Muscle of arm (tissue), 12 donors: ENCODE results near the gene TRIM44. TPM values are rescaled to one million over a fixed set of nuclear protein-coding genes. Genes with fewer than 3 reads are reported as not detected.
"Not testable (repeated sequence)": the region's sequence is repeated elsewhere in the genome, so short reads cannot be mapped to it uniquely, and the experiment has no call there.

Source experiments
- DNase-seq: peaks from one replicate; pipeline ENCODE4 v3.0.0-alpha.2; 2013
- polyA plus RNA-seq, 12 donors: library from polyadenylated mRNA; unstranded; fragments of 120-200 nt; gene quantifications; one replicate each; pipeline ENCODE4 v1.2.1, GENCODE V29; 2013; ENCODE audit not compliant: insufficient read length in 12 of 12

The TRIM44 gene
- polyA plus RNA-seq, 12 donors: 38.8 to 53.2 (median 49.3) TPM

DNA sequence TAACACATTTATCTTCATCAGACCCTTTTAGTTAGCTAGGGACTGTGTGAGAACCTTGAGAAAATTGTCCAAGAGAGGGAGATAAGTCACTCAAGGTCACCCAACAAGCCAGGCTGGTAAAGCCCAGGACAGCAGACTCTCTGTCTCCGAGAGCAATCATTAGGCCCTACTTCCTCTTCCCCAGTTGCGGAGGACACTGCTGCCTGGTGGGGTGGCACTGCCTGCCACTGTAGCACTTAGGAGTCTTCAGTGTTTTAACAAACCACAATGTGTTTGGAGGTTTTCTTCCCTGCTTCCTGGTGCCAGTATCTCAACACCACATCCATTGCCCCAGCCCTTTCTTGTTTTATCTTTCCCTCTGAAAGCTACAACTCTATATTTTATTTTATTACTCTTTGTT lies 149.2 kb downstream of the TRIM44 start:
- DNase-seq: no peak

DNA sequence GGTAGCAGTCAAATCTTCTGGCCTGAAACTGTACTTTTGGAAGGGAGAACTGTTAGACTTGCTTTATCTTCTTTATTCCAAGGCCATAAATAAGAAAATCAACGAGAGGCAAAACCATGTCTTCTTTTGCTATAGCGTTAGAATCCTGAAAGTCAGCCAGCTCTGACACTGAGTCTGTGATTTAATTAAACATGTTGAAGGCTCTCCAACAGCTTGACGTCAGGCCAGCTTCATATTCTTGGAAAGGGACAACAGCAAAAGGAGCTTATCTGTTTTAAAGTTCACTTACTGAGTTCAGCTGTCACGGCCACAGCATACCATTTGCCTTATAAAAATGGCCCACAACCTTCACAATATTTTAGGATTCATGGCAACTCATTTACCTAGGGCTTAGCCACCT lies 150.3 kb downstream of the TRIM44 start:
- peak; percentile 45 for DNase-seq

DNA sequence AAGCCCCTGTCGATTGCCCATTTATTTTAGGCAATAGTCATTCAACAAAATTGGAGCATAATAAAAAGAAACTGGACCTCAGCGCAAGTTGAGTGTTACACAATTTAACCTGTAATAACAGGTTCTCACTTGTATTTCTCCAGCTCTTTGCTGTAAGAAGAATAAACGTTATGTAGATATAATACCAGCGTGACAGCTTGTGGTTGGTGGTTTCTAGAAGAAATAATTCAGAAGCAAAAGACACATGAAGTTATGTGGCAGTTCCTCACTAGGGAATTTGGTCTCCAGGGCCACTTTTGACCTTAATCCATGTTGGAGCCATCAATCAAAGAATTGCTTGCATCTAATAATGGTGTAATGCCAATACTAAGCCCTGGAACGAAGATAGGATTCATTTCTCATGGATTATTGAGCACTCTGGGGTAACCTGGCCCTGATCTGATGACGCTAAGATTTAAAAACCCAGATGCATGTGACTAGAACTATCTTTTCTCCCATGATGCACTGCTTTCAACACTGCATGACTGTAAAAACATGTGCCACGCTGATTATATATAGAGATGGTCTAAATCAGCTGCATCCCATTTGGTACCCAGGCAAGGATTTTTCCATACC lies 151.6 kb downstream of the TRIM44 start:
- DNase-seq: no peak

DNA sequence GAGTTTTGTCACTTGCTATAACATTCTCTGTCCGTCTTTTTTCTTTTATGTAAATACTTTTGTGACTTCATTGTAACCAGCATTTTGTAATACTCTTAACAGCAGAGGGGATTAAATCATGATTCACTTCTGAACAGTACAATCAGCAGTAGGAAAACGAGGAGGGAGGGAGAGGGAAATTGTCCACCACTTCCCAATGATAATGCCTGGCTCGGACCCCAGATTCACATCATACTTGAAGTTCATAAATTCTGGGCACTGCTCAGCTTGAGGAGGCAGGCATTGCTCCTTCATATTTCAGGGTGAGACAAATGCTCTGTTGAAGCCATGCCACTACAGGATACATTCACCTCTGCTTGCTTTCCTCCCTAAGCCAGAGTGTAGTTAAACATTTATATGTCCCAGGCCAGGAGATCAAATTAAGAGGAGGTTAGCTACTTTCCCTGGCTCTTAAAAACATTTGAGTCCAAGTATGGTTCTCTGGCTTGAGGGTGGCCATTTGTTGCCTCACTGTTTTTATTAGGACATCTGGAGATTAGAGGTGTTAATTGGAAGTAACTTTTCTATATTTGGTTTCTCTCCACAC lies 152.2 kb downstream of the TRIM44 start:
- DNase-seq: peak; percentile 43

DNA sequence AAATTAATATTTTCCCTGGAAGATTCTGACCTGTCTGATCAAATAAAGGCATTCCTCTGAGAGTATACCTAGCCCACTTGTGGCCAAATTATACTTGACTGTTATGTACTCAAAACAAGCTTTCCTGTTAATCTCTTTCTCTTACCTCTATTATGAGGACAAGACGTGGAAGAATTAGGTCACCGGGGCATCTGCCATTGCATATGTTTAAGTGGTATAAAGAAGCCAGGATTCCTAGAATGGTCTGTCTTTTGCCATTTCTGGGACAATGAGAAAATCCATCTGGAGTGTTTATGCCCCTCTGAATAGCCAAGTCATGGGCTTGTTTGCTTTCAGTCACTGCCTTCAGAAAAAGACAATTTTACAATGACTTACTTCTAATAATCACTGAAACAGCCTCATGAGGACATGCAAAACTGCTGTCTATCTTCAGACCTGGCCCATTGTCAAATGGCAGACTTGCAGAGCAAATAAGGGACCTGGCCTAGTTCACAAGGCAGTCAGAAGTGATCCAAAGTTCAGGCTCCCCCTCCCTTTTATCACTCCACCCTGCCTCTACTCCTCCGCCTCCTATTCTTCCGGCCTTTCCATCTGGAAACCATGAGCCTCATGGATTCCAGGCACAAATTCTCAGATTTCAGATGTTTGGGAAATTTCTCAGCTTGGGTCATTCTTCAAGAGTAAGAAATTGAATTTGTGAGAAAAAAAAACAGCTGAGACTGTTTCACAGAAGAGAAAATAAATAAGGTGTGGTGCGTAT lies 153.2 kb downstream of the TRIM44 start:
- peak; percentile 91 for DNase-seq

DNA sequence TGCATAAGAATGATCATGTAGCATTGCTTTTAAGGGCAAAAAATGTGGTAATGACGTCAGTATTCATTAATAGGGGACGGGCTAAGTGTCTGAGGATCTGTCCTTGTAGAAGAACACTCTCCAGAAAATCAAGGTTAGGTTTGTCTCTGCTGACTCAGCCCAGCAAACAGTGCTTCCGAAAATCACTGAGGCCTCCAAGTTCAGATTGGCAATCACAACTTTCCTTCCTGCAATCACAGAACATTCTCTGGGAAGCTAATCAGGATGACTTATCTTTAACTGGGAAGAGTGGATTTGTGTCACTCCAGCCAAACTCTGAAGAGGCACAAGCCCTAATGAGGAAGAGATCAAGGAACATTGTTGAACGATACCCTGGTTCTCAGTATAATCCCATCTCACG lies 158.0 kb downstream of the TRIM44 start:
- no peak for DNase-seq

DNA sequence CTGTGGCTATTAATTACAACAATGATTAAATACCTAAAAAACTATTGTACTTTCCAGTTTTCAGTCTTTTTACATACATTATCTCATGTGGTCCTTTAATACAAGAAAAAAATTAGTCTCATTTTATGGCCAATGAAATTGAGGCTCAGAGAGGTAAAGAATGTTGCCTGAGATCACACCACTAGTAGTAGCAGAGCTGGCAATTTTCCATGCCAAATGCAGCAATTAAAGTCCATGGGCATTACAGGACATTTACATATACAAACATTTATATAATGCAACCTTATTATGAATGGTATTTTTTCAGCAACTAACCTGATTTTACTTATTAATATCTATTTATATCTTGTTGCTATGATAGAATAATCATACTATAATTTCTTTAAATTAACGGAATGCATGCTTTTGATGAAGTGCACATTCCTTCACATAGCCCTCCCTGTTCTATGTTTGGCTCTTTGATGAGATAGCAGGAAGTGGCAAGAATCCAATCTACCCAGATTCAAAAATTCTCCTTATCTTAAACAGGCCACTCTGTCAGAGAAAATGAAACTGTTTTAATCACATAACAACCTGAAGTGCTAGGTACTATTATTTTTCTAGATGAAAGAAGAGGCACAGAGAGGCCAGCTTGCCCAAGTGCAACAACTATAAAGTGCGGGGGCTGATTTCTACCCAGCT lies 160.4 kb downstream of the TRIM44 start:
- DNase-seq: no peak

DNA sequence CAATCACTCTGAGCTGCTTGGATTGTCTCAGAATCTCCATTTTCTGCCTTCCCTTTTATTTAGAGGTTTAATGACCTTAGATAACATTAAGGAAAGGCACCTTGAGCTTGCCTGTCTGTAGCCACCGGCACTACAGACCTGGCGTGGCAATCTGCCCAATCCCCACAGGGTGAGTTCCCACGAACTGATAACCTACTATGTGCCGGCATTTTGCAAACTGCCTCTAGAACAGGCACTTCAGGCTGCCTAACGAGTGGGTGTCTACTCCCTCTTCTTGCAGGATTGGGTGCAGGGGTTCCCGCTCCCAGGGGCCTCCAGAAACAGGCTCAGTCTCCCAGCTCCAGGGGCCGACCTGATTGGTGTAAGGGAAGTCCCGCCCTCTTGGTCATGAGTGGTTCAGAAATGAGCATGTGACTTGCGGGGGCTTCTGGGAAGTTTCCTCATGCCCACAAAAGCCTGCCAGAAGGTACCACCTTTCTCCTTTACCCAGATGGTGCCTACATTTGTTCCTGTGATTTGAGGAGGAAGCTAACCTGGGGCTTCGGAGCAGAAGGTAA lies 161.2 kb downstream of the TRIM44 start:
- no peak for DNase-seq

DNA sequence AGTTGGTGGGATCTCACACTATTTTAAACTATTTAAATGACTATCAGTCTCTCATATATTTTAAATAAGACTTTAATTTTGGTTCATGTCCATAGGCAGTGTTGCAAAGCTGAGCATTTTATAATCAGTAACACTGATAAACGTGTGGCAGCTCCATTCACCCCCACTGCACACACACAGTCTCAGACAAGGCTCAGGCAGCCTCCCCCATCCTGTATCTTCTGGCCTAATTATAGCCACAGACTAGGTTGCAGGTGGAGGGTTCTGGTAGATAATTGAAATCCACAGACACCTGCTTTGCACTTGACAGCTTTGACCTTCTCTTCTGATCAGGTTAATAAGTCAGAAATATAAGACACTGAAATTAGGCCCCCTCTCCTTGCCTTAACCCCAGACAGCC lies 162.8 kb downstream of the TRIM44 start:
- no peak for DNase-seq

DNA sequence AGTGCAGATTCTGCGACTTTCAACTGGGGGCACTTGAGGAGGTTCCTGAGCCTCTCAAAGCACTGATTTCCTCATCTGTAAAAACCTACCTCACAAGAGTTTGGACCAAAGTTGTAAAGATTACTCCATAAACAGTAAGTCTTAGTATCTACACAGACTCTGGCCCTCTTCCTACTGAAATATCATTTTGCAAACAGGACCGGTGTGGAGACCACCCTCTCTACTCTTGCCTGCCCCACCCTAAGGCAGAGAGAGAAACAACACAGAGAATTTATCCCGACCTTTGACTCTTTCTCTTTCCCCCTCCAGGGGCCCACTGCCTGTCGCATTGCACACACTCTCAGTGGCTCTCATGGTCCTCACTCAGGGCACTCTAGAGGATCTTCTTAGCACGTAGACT lies 163.4 kb downstream of the TRIM44 start:
- DNase-seq: no peak

DNA sequence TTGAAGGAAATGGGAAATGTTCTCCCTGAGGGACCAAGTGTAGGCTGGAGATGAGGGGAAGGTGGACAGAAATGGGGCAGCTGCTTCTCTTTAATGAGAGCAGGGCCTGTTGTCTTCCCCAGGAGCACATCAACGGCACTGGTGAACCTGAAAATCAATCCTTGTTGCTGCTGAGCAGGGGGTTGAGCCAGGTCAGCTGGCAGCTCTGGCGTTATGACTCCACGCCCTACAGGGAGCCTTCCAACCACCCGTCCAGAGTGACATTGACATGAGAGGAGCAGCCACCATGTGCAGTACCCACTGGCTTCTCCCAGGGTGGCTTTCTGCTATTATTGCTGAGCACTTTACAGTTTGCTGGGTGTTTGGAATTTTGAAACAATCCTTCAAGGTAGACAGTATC lies 164.4 kb downstream of the TRIM44 start:
- DNase-seq: no peak

DNA sequence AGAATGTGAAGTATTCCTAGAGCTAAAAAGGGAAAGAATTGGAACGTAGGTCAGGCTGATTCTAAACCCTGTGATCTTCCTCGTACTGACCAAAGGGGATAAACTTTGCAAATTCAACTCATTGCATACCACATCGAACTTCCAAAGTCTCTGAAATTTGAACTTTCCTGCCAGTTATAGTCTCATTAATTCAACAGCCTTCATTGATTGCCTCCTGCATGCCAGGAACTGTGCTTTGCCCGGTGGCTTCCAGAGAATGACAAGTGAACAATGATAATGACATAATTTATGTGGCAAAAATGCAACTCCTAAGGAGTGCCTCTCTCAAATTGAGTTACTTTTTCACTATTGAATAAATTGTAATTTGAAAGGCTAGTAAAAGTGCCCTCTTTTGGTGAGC lies 173.6 kb downstream of the TRIM44 start:
- DNase-seq: no peak

DNA sequence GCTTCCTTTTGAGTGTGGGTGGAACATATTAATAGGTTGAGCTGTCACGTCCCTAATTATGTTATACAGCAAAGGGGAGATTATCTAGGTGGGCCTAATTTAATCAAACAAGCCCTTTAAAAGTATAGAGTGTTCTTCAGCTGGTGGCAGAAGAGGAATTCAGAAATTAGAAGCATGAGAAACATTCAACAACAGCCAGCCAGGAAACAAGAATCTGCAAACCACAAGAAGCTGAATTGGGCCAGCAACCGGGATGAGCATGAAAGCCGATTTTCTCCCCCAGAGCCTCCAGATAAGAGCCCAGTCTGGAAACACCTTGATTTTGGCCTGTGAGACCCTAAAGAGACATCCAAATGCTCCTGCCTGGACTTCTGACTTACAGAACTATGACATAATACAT lies 175.5 kb downstream of the TRIM44 start:
- DNase-seq: no peak

DNA sequence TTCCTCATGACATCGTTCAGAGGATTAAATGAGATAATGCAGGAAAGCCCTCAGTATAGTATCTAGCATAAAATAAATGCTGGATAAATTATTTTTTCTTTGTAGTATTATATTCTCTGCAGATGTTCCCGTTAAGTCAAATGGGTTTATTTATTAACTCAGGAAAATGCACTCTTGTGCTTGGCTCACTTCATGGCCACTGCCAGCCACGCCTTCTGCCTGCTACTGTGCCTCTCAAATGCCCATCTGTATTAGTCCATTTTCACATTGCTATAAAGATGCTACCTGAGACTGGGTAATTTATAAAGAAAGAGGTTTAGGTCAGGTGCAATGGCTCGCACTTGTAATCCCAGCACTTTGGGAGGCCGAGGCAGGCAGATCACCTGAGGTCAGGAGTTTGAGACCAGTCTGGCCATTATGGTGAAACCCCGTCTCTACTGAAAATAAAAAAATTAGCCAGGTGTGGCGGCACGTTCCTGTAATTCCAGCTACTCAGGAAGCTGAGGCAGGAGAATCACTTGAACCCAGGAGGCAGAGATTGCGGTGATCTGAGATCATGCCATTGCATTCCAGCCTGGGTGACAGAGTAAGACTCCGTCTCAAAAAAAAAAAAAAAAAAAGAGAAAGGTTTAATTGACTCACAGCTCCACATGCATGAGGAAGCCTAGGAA lies 176.3 kb downstream of the TRIM44 start:
- DNase-seq: not testable (repeated sequence)

DNA sequence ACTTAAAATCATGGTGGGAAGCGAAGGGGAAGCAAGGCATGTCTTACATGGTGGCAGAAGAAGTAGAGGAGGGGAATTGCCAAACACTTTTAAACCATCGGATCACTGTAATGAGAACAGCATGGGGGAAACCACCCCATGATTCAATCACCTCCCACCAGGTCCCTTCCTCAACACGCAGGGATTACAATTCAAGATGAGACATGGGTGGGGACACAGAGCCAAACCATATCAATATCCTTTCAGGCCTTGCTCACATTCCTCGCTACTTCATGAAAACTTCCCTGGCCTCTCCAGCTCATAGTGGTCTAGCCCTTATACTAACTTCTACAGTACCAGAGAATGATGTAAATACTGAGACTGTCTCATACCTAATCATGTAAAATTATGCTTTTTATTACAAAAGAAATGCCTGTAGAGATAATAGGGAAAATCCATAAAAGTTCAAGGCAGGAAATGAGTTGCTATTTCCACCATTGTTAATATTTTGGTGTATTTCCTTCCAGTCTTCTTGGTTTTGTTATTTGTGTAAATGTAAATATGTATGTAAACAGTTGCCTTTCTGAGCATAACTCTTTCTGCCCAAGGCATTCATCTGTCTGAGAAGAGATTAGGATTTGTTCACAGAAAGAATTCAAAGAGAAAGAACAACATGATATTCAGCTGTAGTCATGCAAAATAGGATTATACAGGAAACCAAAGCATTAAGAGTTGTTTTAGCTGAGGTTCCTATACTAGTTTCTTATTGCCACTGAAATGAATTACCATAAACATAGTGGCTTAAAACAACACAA lies 177.0 kb downstream of the TRIM44 start:
- DNase-seq: no peak

DNA sequence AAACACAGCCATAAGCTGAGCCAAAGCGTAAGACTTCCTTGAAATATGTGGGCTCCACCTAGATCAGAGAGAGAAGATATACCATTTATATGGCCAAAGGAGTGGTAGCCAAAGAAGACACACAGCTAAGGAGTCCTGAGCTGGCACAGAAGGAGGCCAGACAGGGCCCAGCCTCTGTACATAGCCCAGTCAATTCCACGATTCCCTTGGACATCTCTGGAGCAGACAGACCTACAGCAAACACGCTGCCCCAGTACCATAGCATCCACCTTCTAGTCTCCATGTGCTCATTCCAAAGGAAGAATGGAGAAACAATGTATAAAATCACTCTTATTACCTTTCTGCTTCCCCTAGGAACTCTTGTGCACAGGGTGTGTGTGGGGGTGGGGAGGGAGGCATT lies 179.2 kb downstream of the TRIM44 start:
- DNase-seq: no peak

DNA sequence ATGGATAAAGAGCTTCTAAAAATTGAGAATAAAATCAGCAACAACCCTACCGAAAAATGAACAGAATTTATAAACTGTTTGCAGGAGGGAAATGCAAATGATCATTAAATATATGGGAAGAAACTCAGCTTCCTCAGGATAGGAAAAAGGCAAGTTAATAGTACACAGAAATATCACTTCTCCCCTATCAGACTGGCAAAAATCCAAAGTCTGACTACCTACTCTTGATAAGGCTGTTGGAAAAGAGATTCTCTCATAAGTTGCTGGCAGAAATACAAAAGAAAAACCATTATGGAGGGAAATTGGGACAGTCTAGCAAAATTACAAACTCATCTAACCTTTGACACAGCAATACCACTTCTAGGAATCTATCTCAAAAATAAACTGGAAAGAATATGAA lies 180.4 kb downstream of the TRIM44 start:
- no peak for DNase-seq

DNA sequence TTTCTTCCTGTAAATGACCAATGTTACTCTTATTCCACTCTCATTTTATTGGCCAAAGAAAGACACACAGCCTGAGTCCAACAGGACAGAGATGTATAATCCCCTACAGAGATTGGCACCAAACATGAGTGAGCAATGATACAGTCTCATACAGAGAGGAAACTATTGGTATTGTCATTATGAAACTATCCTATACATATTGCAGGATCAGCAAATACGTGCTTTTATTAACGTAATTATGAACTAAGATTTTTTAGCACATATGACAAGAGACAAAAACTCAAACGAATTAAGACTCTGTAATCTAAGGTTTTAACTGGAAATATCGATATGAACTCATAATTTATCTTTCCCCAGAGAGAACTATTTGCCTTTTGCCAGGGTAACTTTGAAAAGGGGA lies 182.0 kb downstream of the TRIM44 start:
- DNase-seq: no peak

DNA sequence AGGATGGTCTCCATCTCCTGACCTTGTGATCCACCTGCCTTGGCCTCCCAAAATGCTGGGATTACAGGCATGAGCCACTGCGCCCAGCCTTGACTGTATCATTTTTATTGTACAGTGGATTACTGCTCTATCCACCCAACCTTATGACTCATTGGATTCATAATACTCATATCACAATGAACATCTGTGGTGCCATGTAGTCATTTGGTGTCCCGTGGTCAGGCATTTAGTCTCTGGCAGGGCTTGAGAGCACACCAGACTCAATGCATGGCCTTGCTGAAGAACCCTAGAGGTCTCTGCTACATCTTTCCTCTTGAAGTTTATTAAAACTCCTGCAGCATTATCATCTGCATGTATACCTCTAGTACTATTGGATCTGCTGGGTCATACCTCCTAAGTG lies 183.3 kb downstream of the TRIM44 start:
- DNase-seq: no peak

DNA sequence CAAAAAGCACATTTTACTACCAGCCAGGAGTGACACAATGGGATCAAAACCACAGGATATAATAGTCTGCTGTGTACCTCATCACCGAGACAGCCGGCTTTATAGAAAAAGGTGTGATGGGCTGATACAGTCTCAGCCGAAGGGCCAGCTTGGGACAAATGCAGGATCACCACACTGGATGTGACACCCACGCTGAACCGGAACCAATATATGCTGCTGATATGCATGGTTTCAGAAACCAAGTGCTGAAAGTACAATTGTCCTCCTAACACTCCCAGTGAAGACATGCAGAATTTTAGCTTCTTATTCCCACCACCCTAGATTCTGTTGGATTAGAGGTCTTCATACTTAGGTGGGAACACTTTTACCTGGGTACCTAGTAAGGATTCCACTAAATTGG lies 184.3 kb downstream of the TRIM44 start:
- no peak for DNase-seq

DNA sequence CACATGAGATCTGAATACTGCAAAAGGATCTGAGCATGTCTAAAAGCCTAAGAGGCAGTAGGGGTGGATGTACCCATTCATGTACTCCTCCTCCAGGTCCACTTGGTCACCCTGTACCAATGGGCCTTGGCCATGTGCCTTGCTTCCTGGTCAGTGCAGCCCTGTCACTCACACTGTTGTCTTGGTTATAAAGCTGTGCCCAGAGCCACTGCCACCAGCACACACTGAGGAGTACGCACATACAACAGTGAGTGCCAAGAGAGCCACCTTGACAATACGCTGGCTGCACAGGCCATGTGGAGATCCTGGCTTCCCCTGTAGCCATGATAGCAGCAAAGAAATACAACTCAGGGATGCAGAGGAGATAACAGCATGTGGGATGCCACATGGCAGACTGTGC lies 184.9 kb downstream of the TRIM44 start:
- DNase-seq: no peak
